ENCODE results near the gene HEMK1.

The HEMK1 gene

DNA sequence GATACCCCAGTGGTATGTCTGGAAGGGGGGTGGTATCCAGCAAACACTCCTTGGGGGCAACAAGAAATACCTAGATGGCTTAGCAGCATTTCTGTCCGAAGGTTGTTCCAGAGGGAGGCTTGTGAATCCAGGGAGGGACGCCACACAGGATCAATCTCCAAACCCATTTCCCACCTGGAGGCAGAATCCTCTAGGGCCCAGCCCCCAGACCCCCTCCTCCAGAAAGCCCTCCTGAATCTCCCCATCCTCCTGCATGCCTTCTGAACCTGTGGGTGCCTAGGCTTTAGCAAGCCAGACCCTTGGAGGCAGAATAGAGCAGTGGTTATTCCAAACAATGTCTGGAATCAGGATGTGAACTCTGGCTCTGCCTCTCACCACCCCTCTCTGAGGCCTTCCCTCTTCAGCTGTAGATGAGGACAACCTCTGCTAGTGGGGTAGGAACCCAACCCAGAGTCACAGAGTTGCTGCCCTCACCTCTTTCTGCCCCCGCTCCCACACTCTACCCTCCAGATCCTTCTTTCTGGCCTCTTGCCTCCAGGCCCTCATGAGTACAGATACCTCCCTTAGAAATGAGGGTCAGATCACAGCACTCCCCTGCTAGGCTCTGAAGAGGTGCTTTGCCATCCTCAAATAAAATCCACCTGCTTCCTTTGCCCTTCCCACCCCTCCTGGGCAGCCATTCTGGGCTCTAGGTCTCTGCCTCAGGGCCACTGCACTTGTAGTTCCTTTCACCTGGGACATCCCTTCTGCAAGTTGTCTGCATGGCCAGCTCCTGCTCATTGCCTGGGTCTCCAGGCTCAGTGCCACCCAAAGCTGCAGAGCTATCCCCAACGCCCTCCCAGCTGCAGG lies 34.2 kb downstream of the HEMK1 start:
- no peak for DNase-seq

DNA sequence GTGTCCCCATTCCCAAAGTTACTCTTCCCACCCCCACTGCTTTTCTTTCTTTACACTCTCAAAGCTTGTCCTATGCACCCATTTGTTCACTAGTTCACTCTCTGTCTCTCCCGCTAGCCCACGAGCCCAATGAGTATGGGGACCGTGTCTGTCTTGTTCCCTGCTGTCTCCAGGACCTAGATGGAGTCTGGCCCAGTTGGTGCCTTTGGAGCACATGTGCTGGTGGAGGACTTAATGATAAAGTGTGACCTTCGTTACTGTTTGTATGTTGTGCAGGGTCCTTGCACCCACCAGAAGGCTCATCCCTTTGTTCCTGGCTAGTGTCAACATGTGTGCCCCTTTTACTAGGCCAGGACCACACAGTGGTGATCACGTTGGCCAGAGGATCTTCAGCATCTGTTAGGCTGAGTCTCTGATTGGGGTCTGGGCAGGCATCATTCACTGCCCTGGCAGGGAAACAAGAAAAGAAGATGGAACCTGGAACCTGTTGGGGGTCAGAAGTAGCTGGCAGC lies 34.8 kb downstream of the HEMK1 start:
- DNase-seq = no peak

DNA sequence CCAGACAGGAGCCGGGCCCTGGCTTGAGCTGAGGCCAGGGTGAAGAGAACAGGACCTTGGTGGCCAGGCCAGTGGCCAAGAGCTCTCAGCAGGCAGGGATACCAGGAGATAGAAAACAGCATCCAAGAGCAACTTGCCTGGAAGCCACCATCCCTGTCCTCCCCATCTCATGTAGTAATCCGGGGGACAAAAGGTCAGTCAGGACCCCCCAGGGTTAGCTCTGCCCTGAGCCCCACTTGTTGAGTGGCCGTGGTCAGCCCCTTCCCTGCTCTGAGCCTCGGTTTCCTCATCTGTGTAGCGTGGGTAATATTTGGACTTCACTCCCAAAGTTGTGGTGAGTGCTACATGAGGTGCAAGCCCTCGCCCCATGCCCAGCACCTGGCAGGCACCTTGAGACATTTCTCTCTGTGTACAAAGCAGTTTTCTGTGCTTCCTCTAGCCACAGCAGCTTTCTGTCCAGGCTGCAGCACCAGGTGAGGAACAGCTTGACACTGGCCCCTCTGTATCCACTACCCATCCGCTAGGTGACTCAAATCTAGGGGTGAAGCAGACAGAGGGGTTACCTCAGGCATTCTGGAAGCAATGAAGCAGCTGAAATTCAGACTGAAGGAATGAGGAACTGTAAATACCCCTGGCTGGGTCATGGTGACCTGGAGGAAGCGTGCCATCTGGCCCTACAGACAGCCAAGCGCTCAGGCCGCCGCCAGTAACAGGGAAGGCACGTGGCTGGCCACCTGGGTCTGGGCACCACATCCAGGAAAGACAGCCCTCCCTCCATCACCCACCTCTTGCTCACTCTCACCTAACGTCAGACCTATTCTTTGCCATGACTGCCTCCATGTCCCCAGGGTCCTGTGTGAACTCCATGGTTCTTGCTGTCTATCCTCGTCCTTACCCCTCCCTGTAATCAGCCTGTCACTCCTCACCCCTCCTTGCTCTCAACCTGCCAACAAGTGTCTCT lies 35.6 kb downstream of the HEMK1 start:
- no peak for DNase-seq

DNA sequence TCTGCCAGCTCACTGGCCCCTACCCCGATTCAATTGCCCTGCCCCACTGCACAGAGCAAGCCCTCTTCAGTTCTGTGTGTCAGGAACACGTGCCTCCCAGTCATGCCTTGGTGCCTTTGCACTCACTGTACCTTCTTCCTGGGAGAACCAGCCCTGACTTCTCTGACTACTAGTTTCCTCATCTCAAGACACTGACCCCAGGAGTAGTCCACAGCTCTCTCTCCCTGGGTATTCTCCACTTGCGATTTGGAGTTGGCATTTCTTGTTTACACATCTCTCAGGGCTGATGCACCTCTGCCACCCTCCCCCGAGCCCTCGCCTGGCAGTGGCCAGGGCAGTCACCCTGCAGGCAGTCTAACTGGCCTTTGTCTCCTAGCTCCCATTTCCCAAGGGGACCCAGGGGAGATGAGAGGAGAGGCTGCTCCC lies 36.6 kb downstream of the HEMK1 start:
- no peak for DNase-seq

GRCh38 chr3:50606596-50606995 lies 37.3 kb downstream of the HEMK1 start:
- DNase-seq = no peak

GRCh38 chr3:50607271-50608091 lies 38.2 kb downstream of the HEMK1 start:
- DNase-seq = no peak

DNA sequence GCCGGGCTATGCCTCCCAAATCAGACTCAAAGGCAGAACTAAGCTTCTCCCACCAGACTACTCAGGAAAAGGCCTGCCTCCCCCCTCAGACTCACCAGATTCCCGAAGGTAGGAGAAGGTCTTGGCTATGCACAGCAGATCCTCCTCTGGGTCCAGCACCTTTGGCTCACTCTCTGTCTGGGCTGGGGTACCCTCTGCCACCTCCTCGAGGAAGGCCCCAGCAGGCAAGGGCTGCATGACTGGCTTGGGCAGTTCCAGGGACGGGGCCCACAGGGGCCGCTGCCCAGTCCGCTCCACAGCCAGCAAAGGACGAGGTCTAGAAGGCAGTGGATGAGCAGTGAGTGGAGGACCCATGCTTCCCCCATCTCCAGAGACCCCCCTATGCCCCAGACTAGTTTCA lies 39.0 kb downstream of the HEMK1 start:
- DNase-seq = no peak

DNA sequence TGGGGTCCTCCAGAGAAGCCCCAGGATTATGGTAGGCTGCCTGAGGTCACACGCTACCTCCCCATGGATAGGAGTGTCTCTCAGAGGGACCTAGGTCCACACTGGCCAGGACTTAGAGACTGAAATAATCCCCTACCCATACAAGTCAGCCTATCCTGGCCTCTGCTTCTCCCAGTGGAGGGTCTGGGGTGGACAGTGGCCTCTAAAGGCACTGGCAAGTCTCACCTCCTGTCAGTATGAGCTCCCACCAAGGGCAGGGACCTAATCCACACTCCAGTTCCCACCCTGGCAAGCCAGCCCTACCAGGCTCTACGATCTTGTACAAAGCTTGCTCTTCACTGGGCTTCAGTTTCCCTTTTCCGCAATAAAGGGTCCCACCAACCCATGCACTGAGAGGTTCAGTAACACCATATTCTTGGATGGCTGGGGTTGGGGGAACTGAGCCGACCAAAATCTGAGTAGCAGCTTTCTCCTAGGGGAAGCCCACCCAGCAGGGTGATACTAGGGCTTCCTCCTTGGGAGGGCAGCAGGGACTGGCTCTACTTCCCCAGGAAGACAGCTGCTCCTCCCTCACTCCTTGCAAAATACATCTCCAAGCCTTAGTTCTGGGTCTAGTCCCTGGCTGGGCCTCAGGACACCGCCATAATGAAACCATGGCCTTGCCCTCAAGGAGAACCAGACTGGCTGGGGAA lies 39.9 kb downstream of the HEMK1 start:
- no peak for DNase-seq

- no peak for DNase-seq
Measured at GRCh38 chr3:50609763-50610085, 40.4 kb downstream of the HEMK1 start.

GRCh38 chr3:50610181-50610971 lies 41.1 kb downstream of the HEMK1 start:
- no peak for DNase-seq

DNA sequence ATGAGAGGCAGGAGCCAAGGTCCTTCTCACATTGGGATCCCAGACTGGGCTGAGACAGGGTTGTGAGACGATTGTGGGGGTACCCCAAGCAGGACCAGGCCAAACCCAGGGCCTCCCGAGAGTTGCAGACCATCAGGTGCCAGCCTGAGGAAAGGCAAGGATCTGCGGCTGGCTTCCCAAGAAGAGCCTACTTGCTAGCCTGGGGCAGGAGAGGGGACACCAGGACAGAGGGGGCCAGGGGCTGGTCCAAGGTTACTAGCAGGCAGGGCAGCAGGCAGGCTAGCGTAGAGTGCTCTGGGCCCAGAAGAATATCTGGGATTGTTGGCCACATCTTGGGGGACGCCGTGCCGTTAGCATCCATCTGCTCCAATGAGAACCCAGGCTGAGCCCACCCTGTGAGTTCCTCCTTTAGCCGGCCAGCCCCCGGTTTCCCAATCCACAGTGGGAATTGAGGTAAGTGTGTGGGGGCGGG lies 41.7 kb downstream of the HEMK1 start:
- DNase-seq = no peak

DNA sequence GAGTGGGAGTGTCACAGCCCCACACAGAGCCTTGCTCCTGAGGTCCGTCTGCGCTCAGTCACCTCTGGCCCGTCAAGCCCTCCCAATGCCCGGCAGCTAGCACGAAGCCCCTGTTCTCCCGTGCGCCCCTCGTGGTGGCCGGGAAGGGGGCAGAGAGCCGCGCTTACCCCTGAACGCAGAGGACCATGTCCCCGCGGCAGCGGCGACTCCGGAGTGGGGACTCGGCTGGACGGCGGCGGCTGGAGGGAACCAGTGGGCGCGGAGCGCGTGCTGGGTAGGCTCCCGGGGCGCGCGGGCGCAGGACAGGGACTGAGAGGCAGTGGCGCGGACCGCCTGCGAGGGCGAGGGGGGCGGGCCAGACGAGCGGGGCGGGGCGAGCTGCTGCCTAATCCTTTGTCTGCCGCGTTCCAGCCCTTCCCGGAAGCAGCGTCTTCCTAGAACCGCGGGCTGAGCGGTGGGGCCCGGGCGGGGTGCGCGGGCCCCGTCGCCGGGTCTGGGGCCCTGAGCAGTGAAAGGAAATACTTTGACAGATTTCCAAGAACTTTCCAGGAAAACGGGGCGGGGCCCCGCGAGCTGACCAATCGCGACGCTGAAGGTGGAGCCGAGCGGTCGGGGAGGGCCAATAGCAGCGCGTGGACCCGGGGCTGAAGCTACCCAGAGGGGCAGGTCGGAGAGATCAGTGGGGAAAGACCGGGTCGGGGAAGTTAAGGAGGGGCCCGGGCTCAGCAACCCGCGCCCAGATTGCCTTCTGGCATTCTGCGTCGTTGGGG lies 42.3 kb downstream of the HEMK1 start, which contains the start of gene CISH:
CISH (minus strand) TSS at position 311 of the 770 bp plus-strand sequence; CDS start at position 187, 124 bp downstream.
- DNase-seq = peak; percentile 49

- DNase-seq = no peak
Measured at GRCh38 chr3:50612234-50612882, 43.0 kb downstream of the HEMK1 start.

DNA sequence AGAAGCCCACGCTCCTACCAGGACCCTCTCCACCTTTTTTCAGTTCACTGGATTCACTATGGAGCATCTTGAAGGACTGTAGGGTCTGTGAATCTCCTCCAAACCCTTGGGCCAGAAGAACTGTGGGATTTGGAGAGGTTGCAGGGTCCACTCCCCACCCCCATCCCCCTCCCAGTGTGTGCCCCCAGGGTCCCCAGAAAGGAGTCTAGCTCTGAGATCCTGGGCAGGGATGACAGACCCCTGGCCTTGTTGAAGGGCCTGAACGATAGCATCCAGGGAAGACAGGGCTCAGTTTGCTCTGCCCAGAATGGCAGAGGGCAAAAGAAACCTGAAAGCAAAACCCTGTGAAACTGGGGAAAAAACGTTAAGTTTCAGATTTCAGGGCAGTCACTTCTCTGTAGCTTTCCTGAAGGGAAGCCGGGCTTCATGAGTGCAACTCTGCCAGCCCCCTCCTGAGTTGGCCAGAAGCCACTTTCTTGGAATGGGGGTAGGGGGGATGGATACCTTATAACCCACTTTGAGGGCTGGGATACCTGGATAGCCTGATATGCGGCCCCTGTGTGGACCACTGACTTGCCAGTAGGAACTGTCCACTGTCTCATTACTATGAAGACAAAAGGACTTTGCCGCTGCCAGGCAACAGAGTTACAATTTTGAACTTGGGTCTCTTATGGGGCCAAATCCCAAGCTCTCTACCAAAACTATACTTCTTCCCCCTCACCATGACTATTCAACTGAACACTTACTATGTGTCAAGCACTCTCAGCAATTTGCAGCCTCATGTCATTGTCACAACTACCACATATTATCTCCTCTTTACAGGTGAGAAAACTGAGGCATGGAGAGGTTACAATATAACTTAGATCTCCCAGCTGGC lies 43.9 kb downstream of the HEMK1 start:
- DNase-seq = no peak

GRCh38 chr3:50615190-50615589 lies 45.9 kb downstream of the HEMK1 start:
- DNase-seq = no peak

- peak; percentile 43 for DNase-seq
Measured at GRCh38 chr3:50616003-50616769, 46.9 kb downstream of the HEMK1 start.

DNA sequence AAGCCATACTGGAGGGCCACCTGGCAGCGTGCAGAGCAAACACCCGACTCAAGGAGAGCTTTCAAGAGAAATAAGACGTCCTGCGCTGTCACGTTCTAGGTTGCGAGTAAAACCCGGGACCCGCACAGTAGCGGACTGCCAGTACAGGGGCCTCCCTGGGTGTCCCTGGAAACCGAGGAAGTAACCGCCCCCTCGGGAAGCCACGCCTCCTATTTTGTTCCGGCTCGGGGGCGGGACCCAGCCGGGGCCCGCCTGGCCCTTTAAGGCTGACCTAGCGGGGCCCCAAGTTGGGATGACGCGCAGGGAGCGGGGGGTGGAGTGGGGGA lies 47.4 kb downstream of the HEMK1 start:
- DNase-seq = peak; percentile 55

All from NCI-H774 (cell line).